Astrocyte (in vitro differentiated cells and primary cell): ENCODE results near the gene PLA2G4E. TPM values are rescaled to one million over a fixed set of nuclear protein-coding genes. Genes with fewer than 3 reads are reported as not detected.
A peak's percentile ranks its signal among the peaks of the same experiment; 100 is the strongest.

ENCODE experiments used
- DNase-seq: peaks from one replicate; pipeline ENCODE4 v3.0.0-alpha.2; 2010; ENCODE audit warnings: low read depth
- FAIRE-seq: peaks from 2 replicates; lab custom pipeline; 2011; peaks lifted over from hg19 to GRCh38; lab: Jason Lieb, UNC
- H2AFZ ChIP-seq: 2 replicates; pipeline ENCODE4 v1.6.0; 2012; ENCODE audit warnings: low read depth, low read length, inconsistent platforms
- H3K27ac ChIP-seq: 2 replicates; pipeline ENCODE4 v1.5.1; 2011; ENCODE audit warnings: low read depth, low read length, inconsistent platforms
- H3K27me3 ChIP-seq: 2 replicates; pipeline ENCODE4 v1.6.0; 2011; ENCODE audit warnings: low read length, inconsistent platforms; ENCODE audit not compliant: insufficient read depth
- H3K36me3 ChIP-seq: 2 replicates; pipeline ENCODE4 v1.5.1; 2011; ENCODE audit warnings: low read length, inconsistent platforms; ENCODE audit not compliant: insufficient read depth
- H3K4me1 ChIP-seq: 2 replicates; pipeline ENCODE4 v1.5.1; 2011; ENCODE audit warnings: low read length, inconsistent platforms; ENCODE audit not compliant: insufficient read depth
- H3K4me2 ChIP-seq: 2 replicates; pipeline ENCODE4 v1.6.0; 2012; ENCODE audit warnings: low read length, inconsistent platforms
- H3K4me3 ChIP-seq: 2 replicates; pipeline ENCODE4 v1.5.1; 2011; ENCODE audit warnings: low read depth, mild to moderate bottlenecking, low read length, inconsistent platforms; ENCODE audit not compliant: insufficient read depth
- H3K79me2 ChIP-seq: 2 replicates; pipeline ENCODE4 v1.6.0; 2012; ENCODE audit warnings: mild to moderate bottlenecking, low read length, inconsistent platforms; ENCODE audit not compliant: insufficient read depth
- H3K9ac ChIP-seq: 2 replicates; pipeline ENCODE4 v1.6.0; 2012; ENCODE audit warnings: mild to moderate bottlenecking, low read length, inconsistent platforms
- H3K9me3 ChIP-seq: 2 replicates; pipeline ENCODE4 v1.5.1; 2012; ENCODE audit warnings: low read depth, mild to moderate bottlenecking, low read length, inconsistent platforms; ENCODE audit not compliant: insufficient read depth
- H4K20me1 ChIP-seq: 2 replicates; pipeline ENCODE4 v1.6.0; 2012; ENCODE audit warnings: low read length, inconsistent platforms; ENCODE audit not compliant: insufficient read depth
- H3K27ac Mint-ChIP-seq: one replicate; pipeline ENCODE4 v1.8.0; 2021; ENCODE audit warnings: mild to moderate bottlenecking, mixed read lengths; ENCODE audit not compliant: unreplicated experiment
- H3K27me3 Mint-ChIP-seq: one replicate; pipeline ENCODE4 v1.8.0; 2021; ENCODE audit warnings: low read depth, mixed read lengths; ENCODE audit not compliant: unreplicated experiment
- H3K36me3 Mint-ChIP-seq: one replicate; pipeline ENCODE4 v1.8.0; 2021; ENCODE audit warnings: low read depth, mixed read lengths; ENCODE audit not compliant: unreplicated experiment
- H3K4me1 Mint-ChIP-seq: one replicate; pipeline ENCODE4 v1.8.0; 2021; ENCODE audit warnings: low read depth, mixed read lengths; ENCODE audit not compliant: unreplicated experiment
- H3K4me3 Mint-ChIP-seq: one replicate; pipeline ENCODE4 v1.8.0; 2021; ENCODE audit warnings: mild to moderate bottlenecking, moderate library complexity, mixed read lengths; ENCODE audit not compliant: unreplicated experiment
- H3K9me3 Mint-ChIP-seq: one replicate; pipeline ENCODE4 v1.8.0; 2021; ENCODE audit warnings: mild to moderate bottlenecking, mixed read lengths; ENCODE audit not compliant: unreplicated experiment
- EZH2 ChIP-seq: IDR thresholded peaks from 2 replicates; pipeline ENCODE4 v1.6.1; 2012; ENCODE audit warnings: mild to moderate bottlenecking, low read length, inconsistent platforms; ENCODE audit not compliant: insufficient read depth
- total RNA-seq: library from RNA; stranded (reverse); gene quantifications from 2 replicates; pipeline ENCODE4 v1.2.1, GENCODE V29; 2021
- TF ChIP-seq, protein P1 (sequence below): IDR thresholded peaks from 2 replicates; pipeline ENCODE4 v1.5.1; 2011; ENCODE audit warnings: low read depth, mild to moderate bottlenecking, inconsistent platforms, low read length, moderate library complexity; ENCODE audit not compliant: insufficient read depth

PLA2G4E gene
- total RNA-seq, 1 donor from 2014 or later, result not detected

GRCh38 chr15:41996921-41997592 lies 23.8 kb downstream of the PLA2G4E start:
- H3K4me2 ChIP-seq, result no peak overlapping the region
- no peaks in the 10 kb centered on the region for H4K20me1 ChIP-seq
- H3K9me3 ChIP-seq, result no peaks in the 10 kb centered on the region
- no peaks in the 10 kb centered on the region for H3K36me3 ChIP-seq
- Mint-ChIP-seq H3K9me3 (no peaks in the 10 kb centered on the region), H3K27me3 (peaks cover 45% of the 10 kb centered on the region), H3K27ac (no peak overlapping the region), H3K4me3 (no peak overlapping the region), H3K4me1 (peaks cover 3% of the 10 kb centered on the region), H3K36me3 (no peaks in the 10 kb centered on the region)
- H3K27me3 ChIP-seq, result peaks cover 13% of the 10 kb centered on the region
- DNase-seq (no peak), FAIRE-seq (no peak)
- no peaks in the 10 kb centered on the region for H3K4me1 ChIP-seq
- TF ChIP-seq, protein P1, sequence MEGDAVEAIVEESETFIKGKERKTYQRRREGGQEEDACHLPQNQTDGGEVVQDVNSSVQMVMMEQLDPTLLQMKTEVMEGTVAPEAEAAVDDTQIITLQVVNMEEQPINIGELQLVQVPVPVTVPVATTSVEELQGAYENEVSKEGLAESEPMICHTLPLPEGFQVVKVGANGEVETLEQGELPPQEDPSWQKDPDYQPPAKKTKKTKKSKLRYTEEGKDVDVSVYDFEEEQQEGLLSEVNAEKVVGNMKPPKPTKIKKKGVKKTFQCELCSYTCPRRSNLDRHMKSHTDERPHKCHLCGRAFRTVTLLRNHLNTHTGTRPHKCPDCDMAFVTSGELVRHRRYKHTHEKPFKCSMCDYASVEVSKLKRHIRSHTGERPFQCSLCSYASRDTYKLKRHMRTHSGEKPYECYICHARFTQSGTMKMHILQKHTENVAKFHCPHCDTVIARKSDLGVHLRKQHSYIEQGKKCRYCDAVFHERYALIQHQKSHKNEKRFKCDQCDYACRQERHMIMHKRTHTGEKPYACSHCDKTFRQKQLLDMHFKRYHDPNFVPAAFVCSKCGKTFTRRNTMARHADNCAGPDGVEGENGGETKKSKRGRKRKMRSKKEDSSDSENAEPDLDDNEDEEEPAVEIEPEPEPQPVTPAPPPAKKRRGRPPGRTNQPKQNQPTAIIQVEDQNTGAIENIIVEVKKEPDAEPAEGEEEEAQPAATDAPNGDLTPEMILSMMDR, result no peak
- no peak for TF ChIP-seq EZH2
- H3K79me2 ChIP-seq, result no peaks in the 10 kb centered on the region
- H3K9ac ChIP-seq, result no peak overlapping the region
- H3K4me3 ChIP-seq, result no peak overlapping the region
- no peak overlapping the region for H2AFZ ChIP-seq
- no peak overlapping the region for H3K27ac ChIP-seq

DNA sequence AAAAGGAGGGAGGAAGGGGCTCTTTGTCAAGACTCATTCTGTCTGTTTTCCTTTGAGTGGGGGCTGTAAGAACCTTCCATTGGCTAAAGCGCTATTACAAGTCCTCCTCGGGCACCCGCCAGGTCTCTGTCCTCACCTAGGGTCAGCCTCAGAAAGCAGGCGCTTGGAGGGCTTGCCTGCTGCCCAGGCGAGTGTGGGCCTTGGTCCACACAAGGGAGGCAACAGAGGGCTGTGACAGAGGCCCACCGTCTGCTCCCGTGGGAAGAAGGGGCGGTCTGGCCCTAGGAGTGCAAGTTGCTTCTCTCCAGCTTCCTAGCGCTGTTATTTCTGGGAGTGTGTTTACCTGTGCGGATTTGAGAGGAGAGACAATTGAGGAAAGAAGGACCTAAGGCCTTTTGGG lies 24.5 kb downstream of the PLA2G4E start:
- Histone ChIP-seq H3K9me3 (no peaks in the 10 kb centered on the region), H3K27me3 (peaks cover 12% of the 10 kb centered on the region), H3K9ac (no peak overlapping the region), H3K4me1 (no peaks in the 10 kb centered on the region), H3K4me2 (no peak overlapping the region), H3K79me2 (no peaks in the 10 kb centered on the region), H4K20me1 (no peaks in the 10 kb centered on the region), H2AFZ (no peak overlapping the region), H3K36me3 (no peaks in the 10 kb centered on the region), H3K4me3 (no peak overlapping the region), H3K27ac (no peak overlapping the region)
- DNase-seq (no peak), FAIRE-seq (no peak)
- no peak for TF ChIP-seq EZH2
- TF ChIP-seq, protein P1, result no peak
- peaks cover 44% of the 10 kb centered on the region for H3K27me3 Mint-ChIP-seq
- H3K9me3 Mint-ChIP-seq, result no peaks in the 10 kb centered on the region
- H3K27ac Mint-ChIP-seq, result no peak overlapping the region
- H3K4me1 Mint-ChIP-seq, result peaks cover 2% of the 10 kb centered on the region
- H3K36me3 Mint-ChIP-seq, result no peaks in the 10 kb centered on the region
- no peak overlapping the region for H3K4me3 Mint-ChIP-seq

DNA sequence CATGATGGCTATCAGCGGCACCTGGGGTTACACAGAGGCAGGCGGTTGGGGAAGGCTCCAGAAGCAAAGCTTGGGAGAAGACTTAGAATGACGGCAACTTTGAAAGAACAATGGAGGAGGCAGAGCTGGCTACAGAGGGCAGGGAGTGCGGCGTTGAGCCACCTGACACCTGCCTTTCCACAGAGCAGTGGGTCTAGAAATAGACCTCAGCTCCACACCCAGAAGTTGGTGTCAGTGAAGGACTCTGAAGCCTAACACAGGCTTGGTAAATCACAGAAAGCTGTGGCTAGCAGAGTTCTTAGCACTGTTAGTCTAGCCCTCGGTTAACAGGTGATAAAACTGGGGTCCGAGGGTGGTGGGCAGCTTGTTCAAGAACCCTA lies 25.4 kb downstream of the PLA2G4E start:
- Histone ChIP-seq H3K9me3 (no peaks in the 10 kb centered on the region), H3K4me3 (no peak overlapping the region), H3K9ac (no peak overlapping the region), H2AFZ (no peak overlapping the region), H3K27me3 (peaks cover 8% of the 10 kb centered on the region), H3K36me3 (no peaks in the 10 kb centered on the region), H4K20me1 (no peaks in the 10 kb centered on the region), H3K27ac (no peak overlapping the region), H3K79me2 (no peaks in the 10 kb centered on the region), H3K4me2 (no peak overlapping the region), H3K4me1 (no peaks in the 10 kb centered on the region)
- Mint-ChIP-seq H3K36me3 (no peaks in the 10 kb centered on the region), H3K27ac (no peak overlapping the region), H3K4me3 (peak overlapping the region; percentile 50), H3K4me1 (no peaks in the 10 kb centered on the region), H3K27me3 (peaks cover 39% of the 10 kb centered on the region), H3K9me3 (no peaks in the 10 kb centered on the region)
- FAIRE-seq, result no peak
- TF ChIP-seq, protein P1, result no peak
- TF ChIP-seq EZH2, result no peak
- no peak for DNase-seq
